ENCODE data around the gene NAA40.

Gene NAA40

GRCh38 chr11:63911876-63912275 lies 26.9 kb upstream of the NAA40 start:
- H3K4me3 ChIP-seq (ENCODE audit: low read length), result no peak overlapping the region
- no peak for TF ChIP-seq CTCF (IDR thresholded peaks at IDR 0.05; ENCODE audit: insufficient read depth, low read depth, low read length, missing control alignments)
- no peak for DNase-seq (ENCODE audit: low read depth)

DNA sequence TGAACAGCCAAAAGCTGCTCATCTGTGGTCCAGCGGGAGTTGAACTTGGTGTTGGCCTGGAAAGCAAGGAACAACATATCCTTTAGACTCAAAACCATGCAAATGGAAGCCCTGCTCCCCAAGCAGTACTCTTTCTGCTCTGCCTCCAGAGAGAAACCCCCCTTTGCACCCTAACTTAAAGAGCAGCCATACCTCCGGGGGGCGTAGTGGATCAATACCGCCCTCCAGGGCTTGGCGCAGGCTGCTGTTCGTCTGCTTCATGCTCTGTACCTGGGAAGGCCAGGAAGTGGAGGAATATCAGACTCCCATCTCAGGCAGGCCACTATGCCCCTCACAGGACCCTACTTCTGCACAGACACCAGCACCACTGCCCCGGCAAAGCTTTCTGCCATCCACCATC lies 26.1 kb upstream of the NAA40 start:
- no peak for DNase-seq (ENCODE audit: low read depth)
- no peak for TF ChIP-seq CTCF (IDR thresholded peaks at IDR 0.05; ENCODE audit: insufficient read depth, low read depth, low read length, missing control alignments)
- no peak overlapping the region for H3K4me3 ChIP-seq (ENCODE audit: low read length)

DNA sequence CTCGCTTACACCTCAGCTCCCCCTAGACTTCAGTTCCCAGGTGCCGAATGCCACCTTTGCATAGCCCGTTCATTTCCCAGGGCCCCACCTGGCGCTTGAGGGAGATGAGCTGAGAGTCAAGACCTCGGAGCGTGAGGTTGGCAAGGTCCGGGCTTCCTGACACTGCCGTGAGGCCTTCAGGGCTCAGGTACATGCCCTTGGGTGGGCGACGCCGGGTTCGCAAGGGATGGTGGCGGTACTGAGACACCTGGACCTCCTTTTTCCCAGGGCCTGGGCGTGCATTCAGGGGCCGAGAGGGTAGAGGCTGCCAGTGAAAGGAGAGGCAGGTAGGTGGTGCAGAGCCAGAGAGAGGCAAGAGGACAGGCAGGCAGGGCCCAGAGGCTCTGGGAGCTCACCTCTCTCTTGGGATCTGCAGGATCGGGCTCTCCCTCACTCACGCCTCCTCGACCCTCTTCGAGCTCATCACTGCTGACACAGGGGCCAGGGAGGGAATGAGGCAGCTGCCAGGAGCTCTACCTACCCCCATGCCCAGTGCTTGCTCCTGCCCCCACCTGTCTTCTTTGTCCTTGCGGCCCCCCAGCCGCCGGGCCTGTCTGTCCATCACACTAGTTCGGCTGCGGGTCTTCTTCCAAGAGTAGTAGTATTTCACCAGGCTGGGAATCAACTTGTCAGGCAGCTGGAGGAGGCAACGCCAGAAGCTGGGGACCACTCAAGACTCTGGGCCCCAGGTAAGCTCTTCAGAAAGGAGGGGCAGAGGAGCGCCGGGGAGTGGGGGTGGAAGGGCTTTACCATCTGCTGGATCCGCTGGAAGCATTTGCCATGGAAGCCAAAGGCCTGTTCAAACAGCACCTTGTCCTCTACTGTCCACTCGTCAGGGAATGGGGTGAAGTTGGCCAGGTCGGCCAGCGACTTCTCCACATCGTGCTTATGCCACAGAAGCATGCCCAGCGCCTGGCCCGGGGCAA lies 24.7 kb upstream of the NAA40 start:
- no peak for TF ChIP-seq CTCF (IDR thresholded peaks at IDR 0.05; ENCODE audit: insufficient read depth, low read depth, low read length, missing control alignments)
- no peak overlapping the region for H3K4me3 ChIP-seq (ENCODE audit: low read length)
- DNase-seq (ENCODE audit: low read depth), result no peak

DNA sequence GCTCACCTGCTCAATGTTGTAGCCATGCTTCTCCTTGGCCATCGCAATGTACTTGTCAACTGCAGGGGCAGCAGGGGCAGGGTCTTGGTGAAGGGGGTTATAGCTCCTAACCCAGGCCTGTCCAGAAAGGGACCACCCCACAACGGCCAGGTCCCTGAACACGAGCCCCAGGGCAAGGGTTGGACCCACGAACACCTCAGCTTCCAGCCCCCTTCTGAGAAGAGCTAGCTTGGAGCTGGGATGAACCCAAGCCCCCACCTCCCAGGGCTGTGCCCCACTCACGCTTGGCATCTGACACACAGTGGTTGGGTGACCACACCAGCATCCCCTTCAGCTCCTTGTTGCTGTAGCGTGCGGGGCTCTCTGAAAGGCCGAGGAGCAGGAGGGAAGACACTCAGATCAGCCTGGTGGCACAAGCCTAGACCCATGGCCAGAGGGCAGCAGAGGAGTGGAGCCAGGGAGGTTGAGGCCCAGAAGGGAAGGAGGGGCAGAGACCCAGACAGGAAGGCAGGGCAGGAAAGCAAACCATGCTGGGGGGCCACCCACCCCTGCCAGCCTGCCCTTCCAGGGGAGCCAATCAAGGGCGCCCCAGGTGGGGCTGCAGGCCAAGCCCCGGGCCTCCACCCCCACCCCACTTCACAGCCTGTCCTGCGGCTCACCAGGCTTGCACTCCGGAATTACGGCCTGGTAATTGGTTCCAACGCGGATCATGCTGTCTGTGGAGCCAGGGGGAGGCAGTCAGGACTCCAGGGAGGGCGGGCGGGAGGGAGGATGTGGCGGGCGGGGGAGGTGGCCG lies 23.7 kb upstream of the NAA40 start:
- DNase-seq (ENCODE audit: low read depth), result no peak
- TF ChIP-seq CTCF (IDR thresholded peaks at IDR 0.05; ENCODE audit: insufficient read depth, low read depth, low read length, missing control alignments), result no peak
- no peak overlapping the region for H3K4me3 ChIP-seq (ENCODE audit: low read length)

GRCh38 chr11:63915961-63916836 lies 22.6 kb upstream of the NAA40 start:
- H3K4me3 ChIP-seq (ENCODE audit: low read length), result peak overlapping the region; percentile 47
- DNase-seq (ENCODE audit: low read depth), result no peak

More at GRCh38 chr11:63915961-63916836, 22.6 kb upstream of the NAA40 start:
- peak; percentile 59 for TF ChIP-seq CTCF (IDR thresholded peaks at IDR 0.05; ENCODE audit: insufficient read depth, low read depth, low read length, missing control alignments)
